ENCODE data around the gene MAFG. TPM values are rescaled to one million over a fixed set of nuclear protein-coding genes. Genes with fewer than 3 reads are reported as not detected.

Gene MAFG
- total and polyA plus RNA-seq, 2 of the 13 experiments (the other 11 are each of a cell fraction or from before 2014, with no cell fraction given): 14.5 to 20.0 TPM

DNA sequence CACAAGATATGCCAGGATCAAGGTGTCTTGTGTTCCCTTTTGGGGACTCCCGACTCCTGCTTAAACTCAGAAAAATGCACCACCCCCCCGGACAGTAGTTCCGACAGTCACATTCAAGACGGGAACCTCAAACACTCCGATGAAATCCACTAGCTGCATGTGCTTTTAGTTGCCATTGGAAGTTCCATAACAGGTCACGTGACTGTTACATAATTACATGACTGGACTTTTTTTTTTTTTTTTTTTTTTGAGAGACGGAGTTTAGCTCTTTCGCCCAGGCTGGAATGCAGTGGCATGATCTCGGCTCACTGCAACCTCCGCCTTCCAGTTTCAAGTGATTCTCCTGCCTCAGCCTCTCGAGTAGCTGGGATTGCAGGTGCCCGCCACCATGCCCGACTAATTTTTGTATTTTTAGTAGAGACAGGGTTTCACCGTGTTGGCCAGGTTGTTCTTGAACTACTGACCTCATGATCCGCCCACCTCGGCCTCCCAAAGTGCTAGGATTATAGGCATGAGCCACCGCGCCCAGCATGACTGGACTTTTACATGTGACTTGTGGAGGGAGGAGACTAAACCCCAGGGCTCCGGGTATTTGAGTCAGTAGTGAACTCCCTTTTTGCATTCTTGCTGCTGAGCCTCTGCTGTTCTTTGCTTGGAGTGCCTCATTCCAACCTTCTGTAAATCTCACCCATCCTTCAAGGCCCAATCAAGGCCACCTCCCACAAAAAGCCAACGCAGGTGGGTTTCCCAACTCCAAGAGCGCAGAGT lies 11.1 kb downstream of the MAFG start (continued):
- no peak for TF ChIP-seq ZNF407 (CRISPR knock-in tag; IDR thresholded peaks at IDR 0.05; ENCODE audit: not compliant biosample characterization)
- 0 out of 2 replicates have a peak, but pooled peaks have one; percentile 6 for TF ChIP-seq ZNF772 (CRISPR knock-in tag; IDR thresholded peaks at IDR 0.05)
- TF ChIP-seq ZNF713 (CRISPR knock-in tag; IDR thresholded peaks at IDR 0.05): no peak
- TF ChIP-seq ZNF331 (CRISPR knock-in tag; IDR thresholded peaks at IDR 0.05): no peak
- no peak for TF ChIP-seq MAFF (IDR thresholded peaks at IDR 0.05; ENCODE audit: low read depth, low read length)
- TF ChIP-seq SRF (IDR thresholded peaks at IDR 0.05; ENCODE audit: low read depth, low read length): no peak
- no peak; the same call in 1 of the 2 replicates for TF ChIP-seq TEF (CRISPR knock-in tag; IDR thresholded peaks at IDR 0.05)
- no peak for TF ChIP-seq MTA1 (CRISPR knock-in tag; IDR thresholded peaks at IDR 0.05; ENCODE audit: borderline replicate concordance)
- TF ChIP-seq ZC3H4 (CRISPR knock-in tag; IDR thresholded peaks at IDR 0.05; ENCODE audit: borderline replicate concordance): no peak
- TF ChIP-seq ZNF282 (IDR thresholded peaks at IDR 0.05; ENCODE audit: partially characterized antibody): no peak
- TF ChIP-seq ZNF512B (CRISPR knock-in tag; IDR thresholded peaks at IDR 0.05; ENCODE audit: borderline replicate concordance): no peak
- TF ChIP-seq, protein P1, sequence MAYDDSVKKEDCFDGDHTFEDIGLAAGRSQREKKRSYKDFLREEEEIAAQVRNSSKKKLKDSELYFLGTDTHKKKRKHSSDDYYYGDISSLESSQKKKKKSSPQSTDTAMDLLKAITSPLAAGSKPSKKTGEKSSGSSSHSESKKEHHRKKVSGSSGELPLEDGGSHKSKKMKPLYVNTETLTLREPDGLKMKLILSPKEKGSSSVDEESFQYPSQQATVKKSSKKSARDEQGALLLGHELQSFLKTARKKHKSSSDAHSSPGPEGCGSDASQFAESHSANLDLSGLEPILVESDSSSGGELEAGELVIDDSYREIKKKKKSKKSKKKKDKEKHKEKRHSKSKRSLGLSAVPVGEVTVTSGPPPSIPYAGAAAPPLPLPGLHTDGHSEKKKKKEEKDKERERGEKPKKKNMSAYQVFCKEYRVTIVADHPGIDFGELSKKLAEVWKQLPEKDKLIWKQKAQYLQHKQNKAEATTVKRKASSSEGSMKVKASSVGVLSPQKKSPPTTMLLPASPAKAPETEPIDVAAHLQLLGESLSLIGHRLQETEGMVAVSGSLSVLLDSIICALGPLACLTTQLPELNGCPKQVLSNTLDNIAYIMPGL (CRISPR knock-in tag; IDR thresholded peaks at IDR 0.05; ENCODE audit: borderline replicate concordance in 1 of 2, low read depth in 1 of 2): peak in 1 of 2 experiments; percentile 22; a peak in 1 of 4 replicates
- peak; percentile 85; the same call in 1 of the 2 replicates for TF ChIP-seq KAT7 (CRISPR knock-in tag; IDR thresholded peaks at IDR 0.05; ENCODE audit: borderline replicate concordance)
- TF ChIP-seq, protein P2, sequence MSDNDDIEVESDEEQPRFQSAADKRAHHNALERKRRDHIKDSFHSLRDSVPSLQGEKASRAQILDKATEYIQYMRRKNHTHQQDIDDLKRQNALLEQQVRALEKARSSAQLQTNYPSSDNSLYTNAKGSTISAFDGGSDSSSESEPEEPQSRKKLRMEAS (IDR thresholded peaks at IDR 0.05): peak; percentile 34; the same call in 1 of the 2 replicates

Data from HepG2 (cell line).